IMR-90 (cell line): Measurements from ENCODE around the gene DRC3.

Source experiments
- BHLHE40 ChIP-seq: fragments of 150-350 bp; IDR thresholded peaks from 2 replicates; pipeline ENCODE4 v1.6.1; 2016; ENCODE audit warnings: mild to moderate bottlenecking, low read depth, low read length
- CEBPB ChIP-seq: IDR thresholded peaks from 2 replicates; pipeline ENCODE4 v1.6.1; 2012; ENCODE audit warnings: low read depth, low read length, improper control_type of control experiment
- CHD1 ChIP-seq: IDR thresholded peaks from 2 replicates; pipeline ENCODE4 v1.6.1; 2012; ENCODE audit warnings: low read depth, low read length, improper control_type of control experiment
- CTCF ChIP-seq: conservative IDR thresholded peaks from 2 replicates; pipeline ENCODE4 v1.5.1; 2012; ENCODE audit warnings: mild to moderate bottlenecking, low read depth, low read length, improper control_type of control experiment
- ELK1 ChIP-seq: fragments of 150-350 bp; IDR thresholded peaks from 2 replicates; pipeline ENCODE4 v1.6.1; 2016; ENCODE audit warnings: low read depth, mild to moderate bottlenecking, low read length, moderate library complexity, borderline replicate concordance
- MAFK ChIP-seq: IDR thresholded peaks from 2 replicates; pipeline ENCODE4 v1.6.1; 2012; ENCODE audit warnings: low read depth, low read length, improper control_type of control experiment
- MAZ ChIP-seq: IDR thresholded peaks from 2 replicates; pipeline ENCODE4 v1.6.1; 2012; ENCODE audit warnings: low read depth, mild to moderate bottlenecking, low read length, improper control_type of control experiment, moderate library complexity, borderline replicate concordance
- MXI1 ChIP-seq: IDR thresholded peaks from 2 replicates; pipeline ENCODE4 v1.6.1; 2012; ENCODE audit warnings: low read depth, mild to moderate bottlenecking, low read length, moderate library complexity, borderline replicate concordance
- NFE2L2 ChIP-seq: fragments of 150-350 bp; IDR thresholded peaks from 2 replicates; pipeline ENCODE4 v1.6.1; 2016; ENCODE audit warnings: low read depth, mild to moderate bottlenecking, low read length
- POLR2A ChIP-seq: IDR thresholded peaks from 2 replicates; pipeline ENCODE4 v1.6.1; 2012; ENCODE audit warnings: mild to moderate bottlenecking, low read depth, low read length
- RAD21 ChIP-seq: IDR thresholded peaks from 2 replicates; pipeline ENCODE4 v1.6.1; 2012; ENCODE audit warnings: low read length, improper control_type of control experiment
- RCOR1 ChIP-seq: IDR thresholded peaks from 2 replicates; pipeline ENCODE4 v1.6.1; 2012; ENCODE audit warnings: mild to moderate bottlenecking, low read length, improper control_type of control experiment; ENCODE audit not compliant: insufficient replicate concordance
- RFX5 ChIP-seq: IDR thresholded peaks from 2 replicates; pipeline ENCODE4 v1.8.0; 2012; ENCODE audit warnings: low read depth, mild to moderate bottlenecking, low read length, moderate library complexity
- SMC3 ChIP-seq: fragments of 150-350 bp; IDR thresholded peaks from 2 replicates; pipeline ENCODE4 v1.6.1; 2016; ENCODE audit warnings: low read depth, mild to moderate bottlenecking, antibody characterized with exemption, low read length, moderate library complexity

GRCh38 chr17:17959520-17960361 lies 12.9 kb upstream of the DRC3 start:
- TF ChIP-seq BHLHE40 (no peak), CTCF (no peak), MXI1 (no peak), RCOR1 (no peak), CEBPB (no peak), POLR2A (no peak), NFE2L2 (no peak), MAZ (no peak), SMC3 (no peak), RAD21 (no peak), CHD1 (no peak), RFX5 (no peak), MAFK (no peak), ELK1 (no peak)
